ENCODE data around the gene APC2.

DNA sequence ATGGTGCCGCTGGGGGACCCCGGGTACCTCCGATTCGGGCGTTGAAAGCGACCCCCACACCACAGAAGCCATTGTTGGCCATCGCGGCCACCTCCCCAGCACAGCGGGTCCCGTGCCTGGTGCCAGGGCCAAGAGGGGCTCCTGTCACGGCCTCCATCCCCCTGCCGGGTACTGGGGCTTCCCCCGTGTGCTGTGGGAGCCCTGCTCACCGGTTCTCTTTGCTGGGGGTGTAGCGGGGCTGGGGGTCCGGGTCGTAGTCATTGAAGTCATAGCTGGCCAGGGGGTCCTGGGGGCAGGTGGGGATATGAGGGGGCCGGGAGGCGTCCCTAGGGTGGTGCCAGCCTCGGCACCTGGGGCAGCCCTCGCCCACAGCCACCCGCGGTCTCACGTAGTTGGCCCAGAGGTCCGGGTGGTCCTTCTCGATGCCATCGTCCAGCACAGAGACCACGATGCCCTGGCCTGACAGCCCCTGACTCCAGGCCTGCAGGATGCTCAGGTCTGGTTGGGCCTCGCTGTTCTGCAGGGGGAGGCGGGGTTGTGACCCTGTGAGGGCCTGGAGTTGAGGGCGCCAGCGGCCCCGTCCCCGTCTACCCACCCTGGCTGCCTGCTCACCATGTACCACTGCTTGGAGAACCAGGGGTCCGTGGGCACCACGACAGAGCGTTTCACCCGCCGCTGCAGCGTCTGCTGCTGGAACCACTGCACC is 37.8 kb downstream of the APC2 start:
- TF ChIP-seq EZH2 (IDR thresholded peaks at IDR 0.05) (no peak), POLR2AphosphoS5 (IDR thresholded peaks at IDR 0.05; ENCODE audit: borderline replicate concordance, low read depth, low read length) (no peak), FOXP2 (optimal IDR thresholded peaks at IDR 0.05; ENCODE audit: control extremely low read depth, extremely low read length, insufficient read depth) (no peak)

Measured in SK-N-MC (cell line).